BLaER1 (cell line): ENCODE measurements around the gene CIAO3.

Source experiments
- H3K27ac ChIP-seq: shearing (Covaris generic); formaldehyde crosslinking; 2 replicates; pipeline ENCODE4 v1.8.1; 2022
- H3K27me3 ChIP-seq: shearing (Covaris generic); formaldehyde crosslinking; 2 replicates; pipeline ENCODE4 v1.8.1; 2022
- H3K36me3 ChIP-seq: shearing (Covaris generic); formaldehyde crosslinking; 2 replicates; pipeline ENCODE4 v1.8.1; 2022
- H3K4me1 ChIP-seq: shearing (Covaris generic); formaldehyde crosslinking; 2 replicates; pipeline ENCODE4 v1.8.1; 2022
- H3K4me2 ChIP-seq: shearing (Covaris generic); formaldehyde crosslinking; 2 replicates; pipeline ENCODE4 v1.8.1; 2022
- H3K4me3 ChIP-seq: shearing (Covaris generic); formaldehyde crosslinking; 2 replicates; pipeline ENCODE4 v1.8.1; 2022
- H3K9ac ChIP-seq: shearing (Covaris generic); formaldehyde crosslinking; 2 replicates; pipeline ENCODE4 v1.8.1; 2022
- H3K9me3 ChIP-seq: shearing (Covaris generic); formaldehyde crosslinking; 2 replicates; pipeline ENCODE4 v1.8.1; 2022
- H4K20me1 ChIP-seq: shearing (Covaris generic); formaldehyde crosslinking; 2 replicates; pipeline ENCODE4 v1.8.1; 2022
- Cebpa-rat ChIP-seq: shearing (Covaris generic); IDR thresholded peaks from 2 replicates; pipeline ENCODE4 v1.8.1; 2022

The CIAO3 gene

GRCh38 chr16:724188-725040 lies 16.4 kb downstream of the CIAO3 start:
- peak overlapping the region; percentile 31; the same call in 1 of the 2 replicates for H3K4me3 ChIP-seq
- H3K4me2 ChIP-seq: peak overlapping the region; percentile 100
- H3K4me1 ChIP-seq: peaks cover 80% of the 10 kb centered on the region

GRCh38 chr16:723695-724094 lies 17.1 kb downstream of the CIAO3 start:
- H3K9me3 ChIP-seq: no peaks in the 10 kb centered on the region
- peaks cover 61% of the 10 kb centered on the region for H4K20me1 ChIP-seq
- peaks cover 81% of the 10 kb centered on the region for H3K4me1 ChIP-seq
- peak overlapping the region; percentile 31; the same call in 1 of the 2 replicates for H3K4me3 ChIP-seq
- H3K4me2 ChIP-seq: peak overlapping the region; percentile 100
- H3K36me3 ChIP-seq: no peaks in the 10 kb centered on the region
- H3K27ac ChIP-seq: peak overlapping the region; percentile 52; the same call in 1 of the 2 replicates
- TF ChIP-seq Cebpa-rat: no peak
- H3K27me3 ChIP-seq: no peaks in the 10 kb centered on the region
- peak overlapping the region; percentile 48; the same call in 1 of the 2 replicates for H3K9ac ChIP-seq

More at GRCh38 chr16:724188-725040, 16.4 kb downstream of the CIAO3 start:
- peak overlapping the region; percentile 52 for H3K27ac ChIP-seq
- H3K9me3 ChIP-seq: no peaks in the 10 kb centered on the region
- peaks cover 59% of the 10 kb centered on the region for H4K20me1 ChIP-seq
- H3K27me3 ChIP-seq: no peaks in the 10 kb centered on the region
- H3K9ac ChIP-seq: peak overlapping the region; percentile 55; the same call in 1 of the 2 replicates
- H3K36me3 ChIP-seq: peaks cover 4% of the 10 kb centered on the region
- TF ChIP-seq Cebpa-rat: no peak

- no peaks in the 10 kb centered on the region for H3K9me3 ChIP-seq
- H3K4me3 ChIP-seq: peak overlapping the region; percentile 31; the same call in 1 of the 2 replicates
- no peaks in the 10 kb centered on the region for H3K27me3 ChIP-seq
- H3K4me1 ChIP-seq: peaks cover 84% of the 10 kb centered on the region
- TF ChIP-seq Cebpa-rat: no peak
- peak overlapping the region; percentile 52 for H3K27ac ChIP-seq
- H3K36me3 ChIP-seq: no peaks in the 10 kb centered on the region
- H4K20me1 ChIP-seq: peaks cover 66% of the 10 kb centered on the region
- H3K4me2 ChIP-seq: peak overlapping the region; percentile 100
- peak overlapping the region; percentile 48; the same call in 1 of the 2 replicates for H3K9ac ChIP-seq
These were observed 17.8 kb downstream of the CIAO3 start for GRCh38 chr16:722835-723633.

GRCh38 chr16:721765-722540 lies 18.8 kb downstream of the CIAO3 start:
- H3K4me3 ChIP-seq: peak overlapping the region; percentile 83
- H3K9ac ChIP-seq: peak overlapping the region; percentile 91
- peaks cover 89% of the 10 kb centered on the region for H3K4me1 ChIP-seq
- peak overlapping the region; percentile 96 for H3K27ac ChIP-seq
- H4K20me1 ChIP-seq: peaks cover 75% of the 10 kb centered on the region
- no peak for TF ChIP-seq Cebpa-rat
- no peaks in the 10 kb centered on the region for H3K36me3 ChIP-seq
- H3K9me3 ChIP-seq: no peaks in the 10 kb centered on the region
- peak overlapping the region; percentile 100 for H3K4me2 ChIP-seq
- no peaks in the 10 kb centered on the region for H3K27me3 ChIP-seq

- Histone ChIP-seq H3K9me3 (no peaks in the 10 kb centered on the region), H3K9ac (peak within 1 kb of the TSS; percentile 91), H4K20me1 (peaks cover 78% of the 10 kb centered on the region), H3K27ac (peak within 1 kb of the TSS; percentile 96), H3K4me1 (peaks cover 91% of the 10 kb centered on the region), H3K27me3 (peaks cover 7% of the 10 kb centered on the region), H3K4me3 (peak within 1 kb of the TSS; percentile 83), H3K4me2 (peak within 1 kb of the TSS; percentile 100), H3K36me3 (no peaks in the 10 kb centered on the region)
- no peak for TF ChIP-seq Cebpa-rat
These were observed 19.6 kb downstream of the CIAO3 start, which contains the start of gene ANTKMT for GRCh38 chr16:720990-721764. Gene ANTKMT (plus strand): TSS chr16:721146. CDS start chr16:721275, 129 bp downstream.

DNA sequence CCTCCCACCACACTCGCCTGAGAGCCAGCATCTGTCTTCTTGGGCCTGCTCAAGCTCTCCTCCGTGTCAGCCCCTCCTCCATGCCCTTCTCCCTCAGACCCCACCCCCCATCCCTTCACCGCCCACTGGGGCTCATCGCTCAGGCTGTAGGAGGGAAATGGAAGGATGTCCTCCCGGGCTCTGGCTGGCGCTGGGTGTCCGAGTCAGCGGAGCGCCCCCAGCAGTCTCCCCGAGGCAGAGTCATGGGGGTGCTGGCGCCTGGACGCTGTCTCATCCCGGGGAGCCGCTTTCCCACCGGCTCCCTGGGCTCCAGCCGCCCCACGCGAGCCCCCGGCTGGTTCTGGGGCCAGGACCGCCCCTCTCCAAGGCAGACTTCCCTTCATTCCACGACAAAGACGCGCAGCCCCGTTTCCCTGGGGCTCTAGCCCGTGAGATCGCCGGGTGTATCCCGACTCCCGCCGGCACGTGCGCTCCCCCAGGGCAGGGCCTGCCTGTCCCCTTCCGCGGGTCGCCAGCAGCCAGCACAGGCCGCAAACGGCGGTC lies 20.3 kb downstream of the CIAO3 start:
- peak overlapping the region; percentile 96 for H3K27ac ChIP-seq
- peaks cover 14% of the 10 kb centered on the region for H3K27me3 ChIP-seq
- H3K36me3 ChIP-seq: no peaks in the 10 kb centered on the region
- no peaks in the 10 kb centered on the region for H3K9me3 ChIP-seq
- no peak for TF ChIP-seq Cebpa-rat
- H4K20me1 ChIP-seq: peaks cover 78% of the 10 kb centered on the region
- H3K9ac ChIP-seq: peak overlapping the region; percentile 91
- peaks cover 91% of the 10 kb centered on the region for H3K4me1 ChIP-seq
- peak overlapping the region; percentile 100 for H3K4me2 ChIP-seq
- peak overlapping the region; percentile 83 for H3K4me3 ChIP-seq

GRCh38 chr16:719815-720446 lies 20.9 kb downstream of the CIAO3 start:
- Histone ChIP-seq H3K36me3 (no peaks in the 10 kb centered on the region), H3K4me3 (peak overlapping the region; percentile 83), H3K4me2 (peak overlapping the region; percentile 100), H3K4me1 (peaks cover 88% of the 10 kb centered on the region), H4K20me1 (peaks cover 78% of the 10 kb centered on the region), H3K9me3 (no peaks in the 10 kb centered on the region), H3K9ac (peak overlapping the region; percentile 91), H3K27ac (peak overlapping the region; percentile 96), H3K27me3 (peaks cover 19% of the 10 kb centered on the region)
- TF ChIP-seq Cebpa-rat: no peak

- Histone ChIP-seq H3K27ac (peak overlapping the region; percentile 75), H4K20me1 (peaks cover 68% of the 10 kb centered on the region), H3K9ac (peak overlapping the region; percentile 91; the same call in 1 of the 2 replicates), H3K36me3 (no peaks in the 10 kb centered on the region), H3K4me2 (peak overlapping the region; percentile 100), H3K9me3 (no peaks in the 10 kb centered on the region), H3K4me3 (peak overlapping the region; percentile 83; the same call in 1 of the 2 replicates), H3K27me3 (peaks cover 27% of the 10 kb centered on the region), H3K4me1 (peaks cover 86% of the 10 kb centered on the region)
- no peak for TF ChIP-seq Cebpa-rat
These were observed 21.9 kb downstream of the CIAO3 start for GRCh38 chr16:718922-719321.
